K562 (cell line): Measurements from ENCODE around the gene CACNG1. TPM values are rescaled to one million over a fixed set of nuclear protein-coding genes. Genes with fewer than 3 reads are reported as not detected.

ENCODE experiments used
- ARID2 ChIP-seq: fragments of 450-650 bp; IDR thresholded peaks from 2 replicates; pipeline ENCODE4 v1.6.1; 2017; ENCODE audit warnings: antibody characterized with exemption, mild to moderate bottlenecking
- CREM ChIP-seq: IDR thresholded peaks from 2 replicates; pipeline ENCODE4 v1.6.1; 2014; ENCODE audit warnings: antibody characterized with exemption, low read depth
- FOXM1 ChIP-seq, 2 experiments: fragments of 450-650 bp in 1 of 2; sonication (generic) in 1 of 2; formaldehyde crosslinking in 1 of 2; IDR thresholded peaks; 2 replicates each; pipeline versions ENCODE4 v1.6.1 to v1.9.0; 2017 to 2022; ENCODE audit warnings: low read depth in 2 of 2, mild to moderate bottlenecking in 2 of 2, missing genetic modification reagents in 1 of 2, moderate library complexity in 1 of 2
- NKRF ChIP-seq: fragments of 450-650 bp; IDR thresholded peaks from 2 replicates; pipeline ENCODE4 v1.6.1; 2016; ENCODE audit warnings: borderline replicate concordance
- ZNF24 ChIP-seq: fragments of 450-650 bp; IDR thresholded peaks from 2 replicates; pipeline ENCODE4 v1.6.1; 2016
- ZNF551 ChIP-seq: fragments of 250-450 bp; sonication (Bioruptor Pico); IDR thresholded peaks from 2 replicates; pipeline ENCODE4 v1.5.0; 2021; ENCODE audit warnings: mild to moderate bottlenecking, moderate library complexity
- ZNF668 ChIP-seq: fragments of 250-450 bp; sonication (Bioruptor Pico); IDR thresholded peaks from 2 replicates; pipeline ENCODE4 v1.8.0; 2022; ENCODE audit warnings: mild to moderate bottlenecking, inconsistent platforms
- polyA plus RNA-seq, 8 experiments: library from polyadenylated mRNA; depleted of rRNA in 4 of 8; stranded (reverse) in 5 of 8; unstranded in 3 of 8; fragments of >200 nt; fragmentation: Nextera tagmentation in 2 of 8; fragmentation: Illumina TruSeq in 1 of 8; extraction: Ambion mirVana in 2 of 8; extraction: Trizol in 1 of 8; gene quantifications; 2 replicates each; pipeline versions ENCODE4 v1.2.1 to v1.2.3, GENCODE V29; 2011 to 2014; ENCODE audit warnings: inconsistent platforms in 1 of 8, missing spikeins in 1 of 8
- total RNA-seq, 7 experiments: library from RNA; depleted of rRNA in 6 of 7; stranded (reverse); fragments of >200 nt in 6 of 7; fragmentation: Illumina TruSeq in 2 of 7; extraction: Trizol in 2 of 7; gene quantifications; 2 replicates each; pipeline versions ENCODE4 v1.2.1 to v1.2.3, GENCODE V29; 2011 to 2021; ENCODE audit warnings: low replicate concordance in 1 of 7
- TF ChIP-seq, protein P1 (sequence below): fragments of 250-450 bp; sonication (Bioruptor Pico); IDR thresholded peaks from 2 replicates; pipeline ENCODE4 v1.8.0; 2022; ENCODE audit warnings: moderate library complexity, mild to moderate bottlenecking, inconsistent platforms
- TF ChIP-seq, protein P2 (sequence below): IDR thresholded peaks from 3 replicates; pipeline ENCODE4 v1.6.1; 2011; ENCODE audit warnings: borderline replicate concordance, mild to moderate bottlenecking, moderate library complexity; ENCODE audit not compliant: insufficient read length; ENCODE audit errors: extremely low read depth

CACNG1 gene
- total and polyA plus RNA-seq, 9 of the 15 experiments (the other 6 are each of a cell fraction or from before 2014, with no cell fraction given) = not detected

DNA sequence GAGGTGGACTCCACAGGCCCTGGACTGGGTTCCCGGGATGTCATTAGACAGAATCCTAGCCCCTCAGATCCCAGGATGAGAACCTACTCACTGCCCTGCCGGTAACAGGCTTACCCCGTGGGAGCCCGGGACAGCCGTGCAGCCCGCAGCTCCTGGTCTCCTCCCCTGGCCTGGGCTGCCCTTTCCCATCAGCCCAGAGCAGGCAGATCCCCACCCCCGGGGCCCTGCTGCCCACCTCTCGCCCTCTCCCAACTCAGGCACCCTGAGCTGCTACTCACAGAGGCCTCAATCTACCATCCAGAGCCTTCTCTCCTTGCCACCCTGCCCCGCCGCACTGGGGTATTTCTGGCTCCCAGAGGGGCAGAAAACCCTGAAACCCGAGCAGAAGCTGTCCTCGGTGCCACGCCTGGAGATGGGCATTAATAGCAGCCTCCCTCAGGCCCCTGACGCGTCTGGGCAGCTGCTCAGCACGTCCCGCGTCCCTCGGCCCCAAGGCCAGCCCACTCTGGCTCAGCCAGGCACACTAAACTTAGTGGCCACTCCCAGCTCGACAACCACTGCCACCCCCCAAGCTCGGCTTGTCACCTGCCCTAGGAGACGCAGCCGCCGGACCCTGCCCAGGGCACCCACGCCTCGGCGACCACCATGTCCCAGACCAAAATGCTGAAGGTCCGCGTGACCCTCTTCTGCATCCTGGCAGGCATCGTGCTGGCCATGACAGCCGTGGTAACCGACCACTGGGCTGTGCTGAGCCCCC, at the start of gene CACNG1 (continued):
- TF ChIP-seq, protein P1, sequence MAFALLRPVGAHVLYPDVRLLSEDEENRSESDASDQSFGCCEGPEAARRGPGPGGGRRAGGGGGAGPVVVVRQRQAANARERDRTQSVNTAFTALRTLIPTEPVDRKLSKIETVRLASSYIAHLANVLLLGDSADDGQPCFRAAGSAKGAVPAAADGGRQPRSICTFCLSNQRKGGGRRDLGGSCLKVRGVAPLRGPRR (CRISPR knock-in tag) = no peak
- TF ChIP-seq CREM (no peak), NKRF (no peak), ZNF24 (no peak), ZNF668 (CRISPR knock-in tag) (no peak), ZNF551 (CRISPR knock-in tag) (no peak), FOXM1 (IDR thresholded peaks at IDR 0.05; ENCODE audit: low read depth) (no peak), FOXM1 (CRISPR knock-in tag; IDR thresholded peaks at IDR 0.05; ENCODE audit: low read depth) (no peak), ARID2 (no peak)
- TF ChIP-seq, protein P2, sequence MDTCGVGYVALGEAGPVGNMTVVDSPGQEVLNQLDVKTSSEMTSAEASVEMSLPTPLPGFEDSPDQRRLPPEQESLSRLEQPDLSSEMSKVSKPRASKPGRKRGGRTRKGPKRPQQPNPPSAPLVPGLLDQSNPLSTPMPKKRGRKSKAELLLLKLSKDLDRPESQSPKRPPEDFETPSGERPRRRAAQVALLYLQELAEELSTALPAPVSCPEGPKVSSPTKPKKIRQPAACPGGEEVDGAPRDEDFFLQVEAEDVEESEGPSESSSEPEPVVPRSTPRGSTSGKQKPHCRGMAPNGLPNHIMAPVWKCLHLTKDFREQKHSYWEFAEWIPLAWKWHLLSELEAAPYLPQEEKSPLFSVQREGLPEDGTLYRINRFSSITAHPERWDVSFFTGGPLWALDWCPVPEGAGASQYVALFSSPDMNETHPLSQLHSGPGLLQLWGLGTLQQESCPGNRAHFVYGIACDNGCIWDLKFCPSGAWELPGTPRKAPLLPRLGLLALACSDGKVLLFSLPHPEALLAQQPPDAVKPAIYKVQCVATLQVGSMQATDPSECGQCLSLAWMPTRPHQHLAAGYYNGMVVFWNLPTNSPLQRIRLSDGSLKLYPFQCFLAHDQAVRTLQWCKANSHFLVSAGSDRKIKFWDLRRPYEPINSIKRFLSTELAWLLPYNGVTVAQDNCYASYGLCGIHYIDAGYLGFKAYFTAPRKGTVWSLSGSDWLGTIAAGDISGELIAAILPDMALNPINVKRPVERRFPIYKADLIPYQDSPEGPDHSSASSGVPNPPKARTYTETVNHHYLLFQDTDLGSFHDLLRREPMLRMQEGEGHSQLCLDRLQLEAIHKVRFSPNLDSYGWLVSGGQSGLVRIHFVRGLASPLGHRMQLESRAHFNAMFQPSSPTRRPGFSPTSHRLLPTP = no peak
